Measurements from ENCODE around the gene RGP1. TPM values are rescaled to one million over a fixed set of nuclear protein-coding genes. Genes with fewer than 3 reads are reported as not detected.

Gene RGP1
- total RNA-seq, 1 donor = 17.7 TPM

DNA sequence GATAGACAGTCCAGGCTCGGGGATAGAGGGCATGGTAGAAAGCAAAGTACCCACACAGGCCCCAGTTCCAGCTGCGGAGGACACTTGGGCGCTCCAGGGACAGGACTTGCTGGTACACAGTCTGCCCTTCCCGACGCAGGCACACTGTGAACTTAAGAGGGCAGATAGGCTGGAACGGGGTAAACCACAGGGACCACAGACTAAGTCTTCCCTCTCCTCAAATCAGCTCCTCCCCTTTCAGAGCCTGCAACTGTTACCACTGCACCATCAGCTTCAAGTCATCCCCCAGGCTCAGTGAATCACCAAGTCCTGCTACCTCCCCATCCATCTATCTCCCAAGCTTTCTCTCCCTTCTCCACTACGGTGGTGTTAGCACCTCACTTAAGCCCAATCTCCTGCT lies 7.3 kb upstream of the RGP1 start:
- no peak for DNase-seq (ENCODE audit: low read depth)
- no peak for TF ChIP-seq CTCF (IDR thresholded peaks at IDR 0.05; ENCODE audit: insufficient read depth, low read depth, low read length)
- no peak overlapping the region for H3K4me3 ChIP-seq (ENCODE audit: low read depth, low read length)

DNA sequence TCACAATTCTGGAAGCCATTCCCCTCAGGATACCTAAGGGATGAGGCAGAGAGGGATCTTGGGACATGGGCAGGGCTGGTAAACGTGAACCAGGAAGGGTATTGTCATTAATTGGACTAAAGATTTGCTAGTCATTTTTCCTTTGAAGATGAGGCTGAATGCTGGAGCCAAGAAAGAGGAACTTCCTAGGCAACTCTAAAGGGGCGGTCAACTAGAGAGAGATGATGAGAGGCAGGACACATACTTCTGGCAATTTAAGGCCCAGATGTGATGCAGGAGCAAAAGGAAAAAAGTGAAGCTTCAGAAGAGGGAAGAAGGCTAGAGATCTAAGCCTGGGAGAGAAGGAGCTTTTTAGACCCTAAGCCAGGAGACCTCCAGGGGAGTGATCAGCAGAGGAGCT lies 5.6 kb upstream of the RGP1 start:
- DNase-seq (ENCODE audit: low read depth) = no peak
- H3K4me3 ChIP-seq (ENCODE audit: low read depth, low read length) = no peak overlapping the region
- no peak for TF ChIP-seq CTCF (IDR thresholded peaks at IDR 0.05; ENCODE audit: insufficient read depth, low read depth, low read length)

DNA sequence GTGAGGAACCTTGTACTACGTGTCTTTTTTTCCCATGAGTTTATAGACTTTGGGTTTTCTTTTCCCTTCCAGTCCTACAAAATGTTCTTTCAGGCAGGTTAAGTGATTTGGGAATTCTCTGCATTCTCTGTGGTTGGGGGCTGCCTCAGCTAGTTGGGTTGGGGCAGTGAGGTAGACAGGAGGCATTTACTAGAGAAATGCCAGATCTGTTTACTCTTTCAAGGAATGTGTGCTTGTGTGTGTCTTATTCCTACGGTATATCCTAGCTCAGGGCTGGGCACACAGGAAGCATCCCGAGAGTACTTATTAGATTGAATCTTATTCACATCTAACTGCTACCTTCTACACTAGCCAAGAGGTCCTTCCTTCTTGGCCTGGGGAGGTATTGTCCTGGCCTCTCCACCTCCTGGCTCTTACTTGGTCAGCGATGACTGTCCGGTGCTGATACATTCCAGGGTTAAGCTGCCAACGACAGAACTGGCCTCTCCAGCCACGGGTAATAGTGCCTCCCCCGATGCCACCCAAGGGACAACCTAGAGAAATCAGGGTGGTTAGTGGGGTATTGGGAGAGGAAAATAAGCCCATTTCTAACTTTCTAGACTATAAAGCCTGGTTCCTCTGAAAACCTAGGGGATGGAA lies 5.1 kb upstream of the RGP1 start:
- TF ChIP-seq CTCF (IDR thresholded peaks at IDR 0.05; ENCODE audit: insufficient read depth, low read depth, low read length) = no peak
- no peak for DNase-seq (ENCODE audit: low read depth)
- no peak overlapping the region for H3K4me3 ChIP-seq (ENCODE audit: low read depth, low read length)

- no peak for TF ChIP-seq CTCF (IDR thresholded peaks at IDR 0.05; ENCODE audit: insufficient read depth, low read depth, low read length)
- H3K4me3 ChIP-seq (ENCODE audit: low read depth, low read length) = no peak overlapping the region
- no peak for DNase-seq (ENCODE audit: low read depth)
Measured at GRCh38 chr9:35745569-35745968, 3.5 kb upstream of the RGP1 start.

DNA sequence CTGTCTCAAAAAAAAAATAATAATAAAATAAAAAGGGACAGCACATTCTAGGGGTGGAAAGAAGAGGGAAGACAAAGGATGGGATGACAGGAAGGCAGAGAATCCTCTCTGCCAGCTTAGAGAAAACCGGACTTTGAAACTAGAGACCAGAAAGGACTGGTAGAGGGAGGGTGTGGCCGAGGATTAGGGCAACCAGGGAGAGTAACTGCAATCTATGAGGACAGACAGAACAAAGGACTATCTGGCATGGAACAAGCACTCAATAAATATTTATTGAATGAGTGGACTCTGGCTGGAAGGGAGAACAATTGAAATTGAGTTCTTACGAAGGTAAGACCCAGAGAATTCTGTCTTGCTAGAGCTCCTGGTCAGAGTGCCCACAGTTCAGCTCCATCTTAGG lies 2.5 kb upstream of the RGP1 start:
- no peak for TF ChIP-seq CTCF (IDR thresholded peaks at IDR 0.05; ENCODE audit: insufficient read depth, low read depth, low read length)
- DNase-seq (ENCODE audit: low read depth) = no peak
- H3K4me3 ChIP-seq (ENCODE audit: low read depth, low read length) = peak overlapping the region; percentile 91

- TF ChIP-seq CTCF (IDR thresholded peaks at IDR 0.05; ENCODE audit: insufficient read depth, low read depth, low read length) = no peak
- peak overlapping the region; percentile 91 for H3K4me3 ChIP-seq (ENCODE audit: low read depth, low read length)
- DNase-seq (ENCODE audit: low read depth) = peak; percentile 27
Measured at GRCh38 chr9:35748242-35748857, 737 bp upstream of the RGP1 start.
